GM12878 (cell line): ENCODE results near the gene MEN1. TPM values are rescaled to one million over a fixed set of nuclear protein-coding genes. Genes with fewer than 3 reads are reported as not detected.

Experiments
- BACH1 ChIP-seq: fragments of 450-650 bp; IDR thresholded peaks from 2 replicates; pipeline ENCODE4 v1.6.1; 2017; ENCODE audit warnings: mild to moderate bottlenecking, borderline replicate concordance
- ETV6 ChIP-seq, 2 experiments: fragments of 450-650 bp in 1 of 2; IDR thresholded peaks in 1 of 2; conservative IDR thresholded peaks in 1 of 2; 2 replicates each; pipeline ENCODE4 v1.6.1; 2014; ENCODE audit warnings: antibody characterized with exemption in 1 of 2, borderline replicate concordance in 1 of 2, low read depth in 1 of 2, mild to moderate bottlenecking in 1 of 2, moderate library complexity in 1 of 2
- FOXK2 ChIP-seq: fragments of 450-650 bp; IDR thresholded peaks from 2 replicates; pipeline ENCODE4 v1.6.1; 2017; ENCODE audit warnings: mild to moderate bottlenecking, moderate library complexity
- FOXM1 ChIP-seq: IDR thresholded peaks from 2 replicates; pipeline ENCODE4 v1.6.1; 2012; ENCODE audit warnings: low read depth, mild to moderate bottlenecking, inconsistent platforms, low read length, moderate library complexity
- HDAC2 ChIP-seq: fragments of 200-600 bp; sonication (generic); IDR thresholded peaks from 2 replicates; pipeline ENCODE4 v1.6.1; 2017
- SPI1 ChIP-seq: IDR thresholded peaks from 2 replicates; pipeline ENCODE4 v1.6.1; 2011; ENCODE audit warnings: low read depth, mild to moderate bottlenecking, low read length, moderate library complexity, borderline replicate concordance; ENCODE audit not compliant: insufficient read depth
- SREBF1 ChIP-seq: IDR thresholded peaks from 2 replicates; pipeline ENCODE4 v1.6.1; 2012; ENCODE audit warnings: mild to moderate bottlenecking, low read length
- STAT1 ChIP-seq: fragments of 450-650 bp; conservative IDR thresholded peaks from 2 replicates; pipeline ENCODE4 v1.6.1; 2014; ENCODE audit warnings: antibody characterized with exemption, mild to moderate bottlenecking
- TARDBP ChIP-seq: IDR thresholded peaks from 2 replicates; pipeline ENCODE4 v1.6.1; 2016; ENCODE audit warnings: borderline replicate concordance
- YY1 ChIP-seq: IDR thresholded peaks from 2 replicates; pipeline ENCODE4 v1.6.1; 2011; ENCODE audit warnings: low read depth, mild to moderate bottlenecking, low read length
- ZNF622 ChIP-seq: fragments of 450-650 bp; IDR thresholded peaks from 2 replicates; pipeline ENCODE4 v1.6.1; 2017; ENCODE audit warnings: mild to moderate bottlenecking, inconsistent platforms
- ZZZ3 ChIP-seq: IDR thresholded peaks from 2 replicates; pipeline ENCODE4 v1.6.1; 2011; ENCODE audit warnings: low read depth; ENCODE audit not compliant: control insufficient read depth, insufficient read length
- polyA plus RNA-seq, 11 experiments: library from polyadenylated mRNA; depleted of rRNA in 4 of 11; unstranded in 6 of 11; stranded (reverse) in 5 of 11; fragments of >200 nt; fragmentation: Nextera tagmentation in 4 of 11; fragmentation: Illumina TruSeq in 1 of 11; extraction: Ambion mirVana in 4 of 11; extraction: Trizol in 1 of 11; gene quantifications; 1 replicate in 1 of 11; 2 replicates in 10 of 11; pipeline versions ENCODE4 v1.2.1 to v1.2.3, GENCODE V29; 2011 to 2016; ENCODE audit warnings: inconsistent platforms in 2 of 11, missing spikeins in 2 of 11, low read depth in 1 of 11
- total RNA-seq, 4 experiments: library from RNA; depleted of rRNA in 3 of 4; stranded (reverse); fragments of >200 nt in 3 of 4; fragmentation: Illumina TruSeq in 1 of 4; extraction: Trizol in 1 of 4; gene quantifications; 2 replicates each; pipeline versions ENCODE4 v1.2.1 to v1.2.3, GENCODE V29; 2013 to 2021
- TF ChIP-seq, protein P1 (sequence below): IDR thresholded peaks from 2 replicates; pipeline ENCODE4 v1.6.1; 2011; ENCODE audit warnings: low read depth, low read length, improper control_type of control experiment, borderline replicate concordance
- TF ChIP-seq, protein P2 (sequence below): fragments of 450-650 bp; IDR thresholded peaks from 2 replicates; pipeline ENCODE4 v1.6.1; 2018; ENCODE audit warnings: borderline replicate concordance, mild to moderate bottlenecking; ENCODE audit not compliant: partially characterized antibody
- TF ChIP-seq, protein P3 (sequence below): fragments of 450-650 bp; IDR thresholded peaks from 2 replicates; pipeline ENCODE4 v1.6.1; 2016; ENCODE audit warnings: mild to moderate bottlenecking
- TF ChIP-seq, protein P4 (sequence below): IDR thresholded peaks from 2 replicates; pipeline ENCODE4 v1.6.1; 2011; ENCODE audit warnings: borderline replicate concordance, low read depth, mild to moderate bottlenecking, moderate library complexity, low read length; ENCODE audit not compliant: insufficient read depth, poor library complexity, severe bottlenecking
- TF ChIP-seq, protein P5 (sequence below): fragments of 450-650 bp; IDR thresholded peaks from 2 replicates; pipeline ENCODE4 v1.6.1; 2018; ENCODE audit warnings: mild to moderate bottlenecking, low read depth, moderate library complexity; ENCODE audit not compliant: partially characterized antibody
- TF ChIP-seq, protein P6 (sequence below), 3 experiments: IDR thresholded peaks in 2 of 3; conservative IDR thresholded peaks in 1 of 3; 2 replicates each; pipeline ENCODE4 v1.5.1; 2011; ENCODE audit warnings: low read depth in 3 of 3, low read length in 3 of 3, mild to moderate bottlenecking in 3 of 3, control low read depth in 2 of 3, moderate library complexity in 2 of 3, inconsistent platforms in 1 of 3, mixed read lengths in 1 of 3; ENCODE audit not compliant: control insufficient read depth in 2 of 3, insufficient read depth in 1 of 3; ENCODE audit errors: extremely low read depth in 1 of 3

MEN1 gene
- total and polyA plus RNA-seq, 10 of the 15 experiments (the other 5 are each of a cell fraction or from before 2014, with no cell fraction given), result 2.5 to 39.7 (median 20.7) TPM

DNA sequence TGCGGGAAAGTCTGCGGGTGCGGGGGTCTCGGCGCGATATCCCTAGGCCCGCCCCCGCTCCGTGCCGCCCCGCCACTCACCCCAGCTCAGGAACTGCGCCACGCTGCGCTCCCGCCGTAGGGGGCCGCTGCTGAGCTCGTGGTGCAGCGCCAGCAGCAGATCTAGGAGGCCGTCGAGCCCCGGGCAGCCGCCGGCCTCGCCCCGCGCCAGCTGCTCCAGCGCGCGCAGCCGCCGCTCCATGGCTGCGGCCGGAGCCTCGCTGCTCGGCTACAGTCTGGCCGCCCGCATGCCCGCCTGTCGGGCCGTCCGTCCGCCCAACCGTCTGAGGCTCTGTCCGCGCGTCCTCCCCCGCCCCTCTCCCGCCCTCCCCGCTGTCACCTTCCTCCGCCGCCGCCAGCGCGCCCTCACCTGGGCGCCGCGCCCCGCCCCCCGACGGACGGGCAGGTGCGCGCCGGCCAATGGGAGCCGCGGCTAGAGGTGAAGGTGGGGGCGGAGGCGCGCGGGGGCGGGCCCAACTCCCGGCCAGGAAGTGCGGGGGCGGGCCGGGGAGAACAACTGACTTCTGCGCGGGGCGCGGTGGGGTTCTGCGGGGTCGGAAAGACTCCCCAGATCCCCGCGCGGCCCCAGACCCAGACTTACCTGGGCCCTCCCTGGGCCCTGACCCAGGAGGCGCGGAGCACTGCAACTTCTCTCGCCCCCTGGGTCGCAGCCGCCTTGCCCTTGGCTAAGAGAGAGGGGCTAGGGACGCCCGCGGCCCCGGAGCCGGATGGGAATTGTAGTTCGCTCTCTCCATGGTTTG is 34.2 kb upstream of the MEN1 start, which contains the start of gene CDC42BPG (continued):
- TF ChIP-seq, protein P1, sequence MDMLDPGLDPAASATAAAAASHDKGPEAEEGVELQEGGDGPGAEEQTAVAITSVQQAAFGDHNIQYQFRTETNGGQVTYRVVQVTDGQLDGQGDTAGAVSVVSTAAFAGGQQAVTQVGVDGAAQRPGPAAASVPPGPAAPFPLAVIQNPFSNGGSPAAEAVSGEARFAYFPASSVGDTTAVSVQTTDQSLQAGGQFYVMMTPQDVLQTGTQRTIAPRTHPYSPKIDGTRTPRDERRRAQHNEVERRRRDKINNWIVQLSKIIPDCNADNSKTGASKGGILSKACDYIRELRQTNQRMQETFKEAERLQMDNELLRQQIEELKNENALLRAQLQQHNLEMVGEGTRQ, result no peak
- TF ChIP-seq ZNF622, result no peak
- TF ChIP-seq TARDBP, result no peak
- no peak for TF ChIP-seq STAT1
- TF ChIP-seq, protein P2, sequence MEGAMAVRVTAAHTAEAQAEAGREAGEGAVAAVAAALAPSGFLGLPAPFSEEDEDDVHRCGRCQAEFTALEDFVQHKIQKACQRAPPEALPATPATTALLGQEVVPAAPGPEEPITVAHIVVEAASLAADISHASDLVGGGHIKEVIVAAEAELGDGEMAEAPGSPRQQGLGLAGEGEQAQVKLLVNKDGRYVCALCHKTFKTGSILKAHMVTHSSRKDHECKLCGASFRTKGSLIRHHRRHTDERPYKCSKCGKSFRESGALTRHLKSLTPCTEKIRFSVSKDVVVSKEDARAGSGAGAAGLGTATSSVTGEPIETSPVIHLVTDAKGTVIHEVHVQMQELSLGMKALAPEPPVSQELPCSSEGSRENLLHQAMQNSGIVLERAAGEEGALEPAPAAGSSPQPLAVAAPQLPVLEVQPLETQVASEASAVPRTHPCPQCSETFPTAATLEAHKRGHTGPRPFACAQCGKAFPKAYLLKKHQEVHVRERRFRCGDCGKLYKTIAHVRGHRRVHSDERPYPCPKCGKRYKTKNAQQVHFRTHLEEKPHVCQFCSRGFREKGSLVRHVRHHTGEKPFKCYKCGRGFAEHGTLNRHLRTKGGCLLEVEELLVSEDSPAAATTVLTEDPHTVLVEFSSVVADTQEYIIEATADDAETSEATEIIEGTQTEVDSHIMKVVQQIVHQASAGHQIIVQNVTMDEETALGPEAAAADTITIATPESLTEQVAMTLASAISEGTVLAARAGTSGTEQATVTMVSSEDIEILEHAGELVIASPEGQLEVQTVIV, result no peak
- TF ChIP-seq, protein P3, sequence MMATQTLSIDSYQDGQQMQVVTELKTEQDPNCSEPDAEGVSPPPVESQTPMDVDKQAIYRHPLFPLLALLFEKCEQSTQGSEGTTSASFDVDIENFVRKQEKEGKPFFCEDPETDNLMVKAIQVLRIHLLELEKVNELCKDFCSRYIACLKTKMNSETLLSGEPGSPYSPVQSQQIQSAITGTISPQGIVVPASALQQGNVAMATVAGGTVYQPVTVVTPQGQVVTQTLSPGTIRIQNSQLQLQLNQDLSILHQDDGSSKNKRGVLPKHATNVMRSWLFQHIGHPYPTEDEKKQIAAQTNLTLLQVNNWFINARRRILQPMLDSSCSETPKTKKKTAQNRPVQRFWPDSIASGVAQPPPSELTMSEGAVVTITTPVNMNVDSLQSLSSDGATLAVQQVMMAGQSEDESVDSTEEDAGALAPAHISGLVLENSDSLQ, result peak; percentile 87
- TF ChIP-seq, protein P4, sequence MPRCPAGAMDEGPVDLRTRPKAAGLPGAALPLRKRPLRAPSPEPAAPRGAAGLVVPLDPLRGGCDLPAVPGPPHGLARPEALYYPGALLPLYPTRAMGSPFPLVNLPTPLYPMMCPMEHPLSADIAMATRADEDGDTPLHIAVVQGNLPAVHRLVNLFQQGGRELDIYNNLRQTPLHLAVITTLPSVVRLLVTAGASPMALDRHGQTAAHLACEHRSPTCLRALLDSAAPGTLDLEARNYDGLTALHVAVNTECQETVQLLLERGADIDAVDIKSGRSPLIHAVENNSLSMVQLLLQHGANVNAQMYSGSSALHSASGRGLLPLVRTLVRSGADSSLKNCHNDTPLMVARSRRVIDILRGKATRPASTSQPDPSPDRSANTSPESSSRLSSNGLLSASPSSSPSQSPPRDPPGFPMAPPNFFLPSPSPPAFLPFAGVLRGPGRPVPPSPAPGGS, result no peak
- 0 out of 2 replicates have a peak, but pooled peaks have one; percentile 26 for TF ChIP-seq YY1
- TF ChIP-seq, protein P5, sequence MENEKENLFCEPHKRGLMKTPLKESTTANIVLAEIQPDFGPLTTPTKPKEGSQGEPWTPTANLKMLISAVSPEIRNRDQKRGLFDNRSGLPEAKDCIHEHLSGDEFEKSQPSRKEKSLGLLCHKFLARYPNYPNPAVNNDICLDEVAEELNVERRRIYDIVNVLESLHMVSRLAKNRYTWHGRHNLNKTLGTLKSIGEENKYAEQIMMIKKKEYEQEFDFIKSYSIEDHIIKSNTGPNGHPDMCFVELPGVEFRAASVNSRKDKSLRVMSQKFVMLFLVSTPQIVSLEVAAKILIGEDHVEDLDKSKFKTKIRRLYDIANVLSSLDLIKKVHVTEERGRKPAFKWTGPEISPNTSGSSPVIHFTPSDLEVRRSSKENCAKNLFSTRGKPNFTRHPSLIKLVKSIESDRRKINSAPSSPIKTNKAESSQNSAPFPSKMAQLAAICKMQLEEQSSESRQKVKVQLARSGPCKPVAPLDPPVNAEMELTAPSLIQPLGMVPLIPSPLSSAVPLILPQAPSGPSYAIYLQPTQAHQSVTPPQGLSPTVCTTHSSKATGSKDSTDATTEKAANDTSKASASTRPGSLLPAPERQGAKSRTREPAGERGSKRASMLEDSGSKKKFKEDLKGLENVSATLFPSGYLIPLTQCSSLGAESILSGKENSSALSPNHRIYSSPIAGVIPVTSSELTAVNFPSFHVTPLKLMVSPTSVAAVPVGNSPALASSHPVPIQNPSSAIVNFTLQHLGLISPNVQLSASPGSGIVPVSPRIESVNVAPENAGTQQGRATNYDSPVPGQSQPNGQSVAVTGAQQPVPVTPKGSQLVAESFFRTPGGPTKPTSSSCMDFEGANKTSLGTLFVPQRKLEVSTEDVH, result no peak
- TF ChIP-seq SREBF1, result no peak
- no peak for TF ChIP-seq ETV6 (conservative IDR thresholded peaks at IDR 0.05 in 1 of 2, IDR thresholded peaks at IDR 0.05 in 1 of 2; ENCODE audit: borderline replicate concordance in 1 of 2, low read depth in 1 of 2)
- TF ChIP-seq BACH1, result no peak; the same call in 1 of the 2 replicates
- TF ChIP-seq ZZZ3, result no peak
- TF ChIP-seq HDAC2, result no peak
- TF ChIP-seq, protein P6, sequence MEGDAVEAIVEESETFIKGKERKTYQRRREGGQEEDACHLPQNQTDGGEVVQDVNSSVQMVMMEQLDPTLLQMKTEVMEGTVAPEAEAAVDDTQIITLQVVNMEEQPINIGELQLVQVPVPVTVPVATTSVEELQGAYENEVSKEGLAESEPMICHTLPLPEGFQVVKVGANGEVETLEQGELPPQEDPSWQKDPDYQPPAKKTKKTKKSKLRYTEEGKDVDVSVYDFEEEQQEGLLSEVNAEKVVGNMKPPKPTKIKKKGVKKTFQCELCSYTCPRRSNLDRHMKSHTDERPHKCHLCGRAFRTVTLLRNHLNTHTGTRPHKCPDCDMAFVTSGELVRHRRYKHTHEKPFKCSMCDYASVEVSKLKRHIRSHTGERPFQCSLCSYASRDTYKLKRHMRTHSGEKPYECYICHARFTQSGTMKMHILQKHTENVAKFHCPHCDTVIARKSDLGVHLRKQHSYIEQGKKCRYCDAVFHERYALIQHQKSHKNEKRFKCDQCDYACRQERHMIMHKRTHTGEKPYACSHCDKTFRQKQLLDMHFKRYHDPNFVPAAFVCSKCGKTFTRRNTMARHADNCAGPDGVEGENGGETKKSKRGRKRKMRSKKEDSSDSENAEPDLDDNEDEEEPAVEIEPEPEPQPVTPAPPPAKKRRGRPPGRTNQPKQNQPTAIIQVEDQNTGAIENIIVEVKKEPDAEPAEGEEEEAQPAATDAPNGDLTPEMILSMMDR (IDR thresholded peaks at IDR 0.05 in 2 of 3, conservative IDR thresholded peaks at IDR 0.05 in 1 of 3; ENCODE audit: control insufficient read depth in 2 of 3, extremely low read depth in 1 of 3, insufficient read depth in 1 of 3, low read depth in 3 of 3, low read length in 3 of 3), result peak; percentile 49 to 80 (median 73); a peak in 5 of 6 replicates
- TF ChIP-seq FOXM1, result no peak
- no peak for TF ChIP-seq SPI1
- no peak for TF ChIP-seq FOXK2
